BE2C (cell line): ENCODE data around the gene BRD7.

Source experiments
- DNase-seq: peaks from one replicate; pipeline ENCODE4 v3.0.0-alpha.2; 2020
- H3K27me3 ChIP-seq: fragments of 250-450 bp; sonication (Bioruptor Pico); 2 replicates; pipeline ENCODE4 v1.5.1; 2020; ENCODE audit warnings: mild to moderate bottlenecking
- H3K36me3 ChIP-seq: fragments of 250-450 bp; sonication (Bioruptor Pico); 2 replicates; pipeline ENCODE4 v1.5.1; 2020; ENCODE audit warnings: mild to moderate bottlenecking
- H3K4me1 ChIP-seq: fragments of 250-450 bp; sonication (Bioruptor Pico); 2 replicates; pipeline ENCODE4 v1.5.1; 2020
- H3K4me3 ChIP-seq: 2 replicates; pipeline ENCODE4 v1.5.1; 2011; ENCODE audit warnings: low read depth, low read length
- H3K9me3 ChIP-seq: fragments of 250-450 bp; sonication (Bioruptor Pico); 2 replicates; pipeline ENCODE4 v1.5.1; 2020
- CTCF ChIP-seq: IDR thresholded peaks from 2 replicates; pipeline ENCODE4 v1.5.1; 2012; ENCODE audit warnings: mild to moderate bottlenecking, low read depth, low read length

Gene BRD7

DNA sequence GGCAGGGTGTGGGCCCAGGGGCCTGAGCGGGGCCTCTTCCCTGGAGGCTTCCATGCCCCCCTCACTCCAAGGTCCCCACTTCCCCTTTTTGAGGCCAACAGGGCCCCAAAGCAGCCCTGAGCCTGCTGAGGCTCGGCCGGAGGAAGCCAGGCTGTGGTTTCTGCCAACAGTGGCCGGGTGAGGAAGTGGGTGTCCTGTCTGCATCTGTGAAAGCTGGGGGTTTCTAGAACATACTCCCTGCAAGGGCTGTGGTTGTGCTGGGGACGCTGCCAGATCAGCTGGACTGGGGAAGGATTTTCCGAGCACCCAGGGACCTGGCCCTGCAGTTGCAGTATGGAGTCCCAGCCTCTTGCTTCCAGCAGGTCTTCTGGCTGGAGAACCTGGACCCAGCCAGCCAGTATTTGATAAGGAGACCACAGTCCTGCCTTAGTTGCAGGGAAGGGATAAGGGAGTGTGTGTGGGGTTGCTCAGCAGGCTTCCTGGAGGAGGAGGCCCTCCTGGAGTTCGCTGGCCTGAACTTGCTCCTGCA lies 86.7 kb downstream of the BRD7 start:
- H3K9me3 ChIP-seq: no peaks in the 10 kb centered on the region
- TF ChIP-seq CTCF: no peak
- peaks cover 10% of the 10 kb centered on the region; the same call in 1 of the 2 replicates for H3K4me1 ChIP-seq
- H3K36me3 ChIP-seq: no peaks in the 10 kb centered on the region
- no peak overlapping the region for H3K4me3 ChIP-seq
- DNase-seq: no peak
- H3K27me3 ChIP-seq: no peaks in the 10 kb centered on the region

DNA sequence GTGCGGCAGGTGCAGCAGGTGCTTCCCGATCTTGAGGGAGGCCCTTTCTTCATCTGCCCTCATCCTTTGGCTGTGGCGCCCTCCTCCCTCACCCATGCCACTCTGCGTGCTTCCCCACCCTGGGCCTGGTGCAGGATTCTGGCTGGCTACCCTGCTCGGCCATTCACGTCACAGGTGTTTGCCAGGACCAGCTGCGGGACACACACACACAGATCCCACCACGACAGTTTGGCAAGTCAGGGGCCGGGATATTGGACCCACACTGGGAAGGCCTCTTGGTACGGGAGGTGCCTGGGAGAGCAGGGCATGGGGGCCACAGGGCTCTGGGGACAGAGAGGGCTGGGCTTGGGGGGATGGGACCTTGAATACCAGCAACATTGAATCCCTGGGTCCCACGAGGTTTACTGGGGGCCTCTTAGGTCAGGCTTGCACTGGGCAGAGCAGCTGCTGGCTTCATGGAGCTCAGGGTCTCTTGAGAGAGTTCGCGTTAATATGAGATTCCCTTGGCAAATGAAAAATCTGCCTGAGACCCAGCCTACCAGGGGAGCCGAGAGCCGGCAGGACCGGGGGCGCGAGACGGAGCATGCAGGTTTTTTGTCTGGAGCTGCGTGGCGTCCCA lies 87.3 kb downstream of the BRD7 start:
- DNase-seq: no peak
- H3K9me3 ChIP-seq: no peaks in the 10 kb centered on the region
- H3K4me1 ChIP-seq: peaks cover 10% of the 10 kb centered on the region; the same call in 1 of the 2 replicates
- TF ChIP-seq CTCF: no peak
- no peaks in the 10 kb centered on the region for H3K36me3 ChIP-seq
- no peak overlapping the region for H3K4me3 ChIP-seq
- H3K27me3 ChIP-seq: no peaks in the 10 kb centered on the region

DNA sequence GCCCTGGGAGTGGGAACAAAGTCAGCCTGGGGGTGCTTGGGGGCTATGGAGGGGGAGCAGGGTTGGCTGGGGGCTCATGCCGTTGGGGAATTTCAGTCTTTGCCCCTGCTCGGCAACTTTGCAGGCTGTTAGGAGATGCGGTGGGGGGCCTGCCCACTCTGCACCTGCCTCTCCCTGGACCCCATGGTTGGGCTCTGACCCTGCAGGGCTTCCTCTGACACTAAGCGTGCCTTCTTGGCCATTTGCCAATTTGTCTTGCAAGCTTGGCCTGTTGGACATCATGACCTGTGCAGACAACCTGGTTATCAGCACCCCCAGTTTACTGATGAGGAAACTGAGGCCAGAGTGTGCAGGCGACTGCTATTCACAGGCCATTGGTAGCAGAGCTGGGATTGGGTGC lies 87.9 kb downstream of the BRD7 start:
- no peaks in the 10 kb centered on the region for H3K27me3 ChIP-seq
- no peaks in the 10 kb centered on the region for H3K36me3 ChIP-seq
- TF ChIP-seq CTCF: no peak
- no peak overlapping the region for H3K4me3 ChIP-seq
- peaks cover 10% of the 10 kb centered on the region; the same call in 1 of the 2 replicates for H3K4me1 ChIP-seq
- DNase-seq: no peak
- no peaks in the 10 kb centered on the region for H3K9me3 ChIP-seq

DNA sequence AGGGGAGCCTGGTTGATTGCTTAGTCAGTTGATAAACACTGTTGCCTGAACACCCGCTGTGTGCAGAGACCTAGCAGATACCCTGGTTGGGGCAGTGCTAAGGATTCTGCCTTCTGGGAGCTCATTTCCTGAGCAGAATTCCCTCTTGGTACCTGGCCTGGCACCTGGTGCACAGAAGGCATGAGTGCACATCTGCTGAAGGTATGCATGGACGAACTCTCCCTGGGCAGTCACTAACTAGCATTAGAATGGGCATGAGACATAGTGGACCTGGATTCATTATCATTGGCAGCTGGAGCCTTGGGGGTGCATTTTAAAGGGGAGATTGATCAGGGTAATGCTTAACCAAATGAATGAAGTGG lies 89.3 kb downstream of the BRD7 start:
- no peak overlapping the region for H3K4me3 ChIP-seq
- H3K9me3 ChIP-seq: no peaks in the 10 kb centered on the region
- no peak for TF ChIP-seq CTCF
- no peaks in the 10 kb centered on the region for H3K27me3 ChIP-seq
- no peaks in the 10 kb centered on the region for H3K36me3 ChIP-seq
- H3K4me1 ChIP-seq: peaks cover 7% of the 10 kb centered on the region; the same call in 1 of the 2 replicates
- no peak for DNase-seq

GRCh38 chr16:50278251-50278650 lies 90.5 kb downstream of the BRD7 start:
- H3K4me3 ChIP-seq: no peak overlapping the region
- DNase-seq: no peak
- H3K27me3 ChIP-seq: no peaks in the 10 kb centered on the region
- H3K9me3 ChIP-seq: no peaks in the 10 kb centered on the region
- TF ChIP-seq CTCF: no peak
- H3K4me1 ChIP-seq: no peaks in the 10 kb centered on the region
- H3K36me3 ChIP-seq: no peaks in the 10 kb centered on the region

DNA sequence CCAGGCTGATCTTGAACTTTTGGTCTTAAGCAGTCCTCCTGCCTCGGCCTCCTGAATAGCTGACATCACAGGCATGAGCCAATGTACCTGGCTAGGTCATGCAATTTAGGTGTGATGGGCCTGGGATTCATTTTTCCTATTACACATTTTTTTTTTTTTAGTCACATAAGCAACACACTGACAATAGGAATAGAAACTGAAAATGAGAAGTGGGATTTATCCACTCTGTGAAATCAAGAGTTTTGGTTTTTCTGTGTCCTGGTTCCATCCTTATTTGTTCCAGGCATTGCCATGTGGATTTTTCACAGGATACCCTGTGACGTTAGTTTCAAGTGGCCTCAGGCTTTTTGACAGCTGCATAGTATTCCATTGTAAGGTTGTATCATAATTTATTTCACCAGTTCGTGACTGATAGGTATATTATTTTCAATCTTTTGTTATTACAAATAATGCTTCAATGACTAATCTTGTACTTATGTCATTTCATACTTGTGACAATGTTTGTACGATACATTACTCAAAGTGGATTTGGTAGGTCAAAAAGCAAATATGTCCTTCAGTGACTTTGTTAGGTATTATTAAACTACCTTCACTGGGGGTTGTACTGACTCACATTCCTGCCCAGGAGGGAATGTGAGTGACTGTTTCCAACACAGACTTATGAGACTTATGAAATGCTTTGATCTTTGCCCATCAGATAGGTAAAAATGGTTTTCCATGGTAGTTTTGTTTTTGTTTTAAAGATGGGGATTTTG lies 91.8 kb downstream of the BRD7 start:
- Histone ChIP-seq H3K36me3 (no peaks in the 10 kb centered on the region), H3K9me3 (no peaks in the 10 kb centered on the region), H3K27me3 (no peaks in the 10 kb centered on the region), H3K4me3 (no peak overlapping the region), H3K4me1 (no peaks in the 10 kb centered on the region)
- no peak for TF ChIP-seq CTCF
- DNase-seq: no peak
